ENCODE results near the gene SPSB4. TPM values are rescaled to one million over a fixed set of nuclear protein-coding genes. Genes with fewer than 3 reads are reported as not detected.
"Not testable (repeated sequence)": the region's sequence is repeated elsewhere in the genome, so short reads cannot be mapped to it uniquely, and the experiment has no call there.

SPSB4 gene
- 1.9 and 2.2 TPM in 2 replicates for total RNA-seq (2014; rRNA removed; shearing (Covaris generic))

GRCh38 chr3:141050576-141051442, at the start of gene SPSB4:
Gene SPSB4, plus strand, starts transcription at chr3:141051347. Its CDS starts 14,758 bp downstream, at chr3:141066105.
- peak; percentile 76 for DNase-seq (ENCODE audit: low spot score)

GRCh38 chr3:141006344-141006743, 44.8 kb upstream of the SPSB4 start:
- no peak for DNase-seq (ENCODE audit: low spot score)

- no peak for DNase-seq (ENCODE audit: low spot score)
Observed at GRCh38 chr3:141009496-141009895, 41.7 kb upstream of the SPSB4 start.

GRCh38 chr3:141011232-141011996, 39.7 kb upstream of the SPSB4 start:
- DNase-seq (ENCODE audit: low spot score): peak; percentile 58

GRCh38 chr3:141011997-141012262, 39.2 kb upstream of the SPSB4 start:
- DNase-seq (ENCODE audit: low spot score): no peak

- DNase-seq (ENCODE audit: low spot score): peak; percentile 19
Observed at GRCh38 chr3:141012571-141012970, 38.6 kb upstream of the SPSB4 start.

GRCh38 chr3:141015481-141015880, 35.7 kb upstream of the SPSB4 start:
- no peak for DNase-seq (ENCODE audit: low spot score)

GRCh38 chr3:141017366-141018322, 33.5 kb upstream of the SPSB4 start:
- not testable (repeated sequence) for DNase-seq (ENCODE audit: low spot score)

- DNase-seq (ENCODE audit: low spot score): no peak
Observed at GRCh38 chr3:141019244-141019643, 31.9 kb upstream of the SPSB4 start.

- peak; percentile 40 for DNase-seq (ENCODE audit: low spot score)
Observed at GRCh38 chr3:141020143-141020830, 30.9 kb upstream of the SPSB4 start.

- no peak for DNase-seq (ENCODE audit: low spot score)
Observed at GRCh38 chr3:141021261-141021660, 29.9 kb upstream of the SPSB4 start.

GRCh38 chr3:141030296-141030695, 20.9 kb upstream of the SPSB4 start:
- DNase-seq (ENCODE audit: low spot score): no peak

GRCh38 chr3:141039589-141039988, 11.6 kb upstream of the SPSB4 start:
- no peak for DNase-seq (ENCODE audit: low spot score)

GRCh38 chr3:141044695-141045641, 6.2 kb upstream of the SPSB4 start:
- no peak for DNase-seq (ENCODE audit: low spot score)

GRCh38 chr3:141045849-141046248, 5.3 kb upstream of the SPSB4 start:
- DNase-seq (ENCODE audit: low spot score): no peak

- DNase-seq (ENCODE audit: low spot score): no peak
Observed at GRCh38 chr3:141047168-141047567, 4.0 kb upstream of the SPSB4 start.

- no peak for DNase-seq (ENCODE audit: low spot score)
Observed at GRCh38 chr3:141049681-141050080, 1.5 kb upstream of the SPSB4 start.

GRCh38 chr3:141051443-141052200, 475 bp downstream of the SPSB4 start:
- DNase-seq (ENCODE audit: low spot score): no peak

Data from H4 (cell line).